Mucosa of descending colon (tissue), 3 donors: ENCODE data around the gene C1orf21. TPM values are rescaled to one million over a fixed set of nuclear protein-coding genes. Genes with fewer than 3 reads are reported as not detected.

Source experiments
- ATAC-seq: fragments of 200-7000 bp; cut with Tn5 transposase; one replicate; pipeline ENCODE4 v1.9.1; 2020; ENCODE audit warnings: mild to moderate bottlenecking, moderate library complexity
- DNase-seq, 3 donors: peaks; one replicate each; pipeline ENCODE4 v3.0.0-alpha.2; 2020
- H3K36me3 ChIP-seq: fragments of 200-600 bp; one replicate; pipeline ENCODE4 v1.8.0; 2021; ENCODE audit warnings: low read depth, mild to moderate bottlenecking
- H3K4me1 ChIP-seq: fragments of 200-600 bp; one replicate; pipeline ENCODE4 v1.8.0; 2021; ENCODE audit warnings: low read depth, mild to moderate bottlenecking
- H3K4me3 ChIP-seq: fragments of 200-600 bp; one replicate; pipeline ENCODE4 v1.8.0; 2021; ENCODE audit warnings: mild to moderate bottlenecking
- H3K9me3 ChIP-seq: fragments of 200-600 bp; one replicate; pipeline ENCODE4 v1.8.0; 2021; ENCODE audit warnings: mild to moderate bottlenecking
- intact Hi-C, 2 donors: fragments of 100-400 bp; cut with DNase I in 1 of 2; cut with micrococcal nuclease in 1 of 2; formaldehyde crosslinking; loops; one replicate each; pipeline versions ENCODE4 v1.11.0 to v1.11.1; 2022; cut with DNase I, micrococcal nuclease
- total RNA-seq, 3 donors: library from RNA; stranded (reverse); fragmentation: NEBNext Ultra II Directional in 2 of 3; extraction: Animal tissue kit (Norgen Biotek cat#: 25700) in 2 of 3; gene quantifications; one replicate each; pipeline versions ENCODE4 v1.2.1 to v1.2.4, GENCODE V29; 2021 to 2023
- TF ChIP-seq, protein P1 (sequence below): fragments of 200-600 bp; IDR thresholded peaks from one replicate; pipeline ENCODE4 v1.8.0; 2022; ENCODE audit warnings: antibody characterized with exemption, mild to moderate bottlenecking
- donor health status: DM: no; HTN: no; CAD: no; lungs with moderate emphysema.
- donor health status: DM: no; HTN: no; CAD: no.
- donor health status: DM: no; HTN: yes; CAD: no.

The C1orf21 gene
- total RNA-seq, 3 donors from 2014 or later: 70.9 to 109 (median 96.8) TPM

GRCh38 chr1:184392067-184392466, 5.2 kb downstream of the C1orf21 start:
- intact Hi-C loops: no loop called here
- ATAC-seq: no peak
- DNase-seq: no peak
- TF ChIP-seq, protein P1, sequence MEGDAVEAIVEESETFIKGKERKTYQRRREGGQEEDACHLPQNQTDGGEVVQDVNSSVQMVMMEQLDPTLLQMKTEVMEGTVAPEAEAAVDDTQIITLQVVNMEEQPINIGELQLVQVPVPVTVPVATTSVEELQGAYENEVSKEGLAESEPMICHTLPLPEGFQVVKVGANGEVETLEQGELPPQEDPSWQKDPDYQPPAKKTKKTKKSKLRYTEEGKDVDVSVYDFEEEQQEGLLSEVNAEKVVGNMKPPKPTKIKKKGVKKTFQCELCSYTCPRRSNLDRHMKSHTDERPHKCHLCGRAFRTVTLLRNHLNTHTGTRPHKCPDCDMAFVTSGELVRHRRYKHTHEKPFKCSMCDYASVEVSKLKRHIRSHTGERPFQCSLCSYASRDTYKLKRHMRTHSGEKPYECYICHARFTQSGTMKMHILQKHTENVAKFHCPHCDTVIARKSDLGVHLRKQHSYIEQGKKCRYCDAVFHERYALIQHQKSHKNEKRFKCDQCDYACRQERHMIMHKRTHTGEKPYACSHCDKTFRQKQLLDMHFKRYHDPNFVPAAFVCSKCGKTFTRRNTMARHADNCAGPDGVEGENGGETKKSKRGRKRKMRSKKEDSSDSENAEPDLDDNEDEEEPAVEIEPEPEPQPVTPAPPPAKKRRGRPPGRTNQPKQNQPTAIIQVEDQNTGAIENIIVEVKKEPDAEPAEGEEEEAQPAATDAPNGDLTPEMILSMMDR: no peak
- no peak overlapping the region for H3K4me3 ChIP-seq
- no peaks in the 10 kb centered on the region for H3K9me3 ChIP-seq
- no peaks in the 10 kb centered on the region for H3K36me3 ChIP-seq
- peaks cover 11% of the 10 kb centered on the region for H3K4me1 ChIP-seq

DNA sequence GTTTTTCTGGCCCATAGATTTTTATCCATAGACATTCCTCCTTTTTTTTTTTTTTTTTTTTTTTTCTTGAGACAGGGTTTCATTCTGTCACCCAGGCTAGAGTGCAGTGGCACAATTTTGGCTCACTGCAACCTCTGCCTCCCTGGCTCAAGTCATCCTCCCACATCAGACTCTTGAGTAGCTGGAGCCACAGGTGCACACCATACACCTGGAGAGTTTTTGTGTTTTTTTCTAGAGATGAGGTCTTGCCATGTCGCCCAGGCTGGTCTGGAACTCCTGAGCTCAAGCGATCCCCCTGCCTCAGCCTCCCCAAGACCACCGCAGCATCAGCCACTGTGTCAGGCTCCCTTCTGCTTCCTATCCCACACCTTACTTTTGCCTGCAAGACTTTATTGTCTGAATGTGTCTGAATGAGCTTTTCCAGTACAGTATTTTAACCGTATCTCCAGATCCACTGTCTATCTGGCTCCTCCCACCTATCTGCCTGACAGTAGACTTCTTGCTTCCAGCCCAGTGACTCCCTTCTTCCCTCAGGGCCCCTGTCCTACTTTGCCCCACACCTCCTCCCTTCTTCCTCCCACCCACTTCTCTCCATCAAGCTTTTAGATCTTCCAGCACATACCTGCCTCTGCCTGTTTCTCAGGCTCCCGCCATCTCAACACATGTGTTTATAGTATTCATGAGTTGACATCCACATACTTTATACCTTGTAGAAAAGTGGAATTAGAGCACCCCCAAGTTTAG, 6.1 kb downstream of the C1orf21 start:
- ATAC-seq: no peak
- Histone ChIP-seq H3K4me1 (peaks cover 11% of the 10 kb centered on the region), H3K36me3 (no peaks in the 10 kb centered on the region), H3K9me3 (no peaks in the 10 kb centered on the region), H3K4me3 (no peak overlapping the region)
- DNase-seq: no peak
- intact Hi-C loops: no loop called here
- TF ChIP-seq, protein P1: no peak

DNA sequence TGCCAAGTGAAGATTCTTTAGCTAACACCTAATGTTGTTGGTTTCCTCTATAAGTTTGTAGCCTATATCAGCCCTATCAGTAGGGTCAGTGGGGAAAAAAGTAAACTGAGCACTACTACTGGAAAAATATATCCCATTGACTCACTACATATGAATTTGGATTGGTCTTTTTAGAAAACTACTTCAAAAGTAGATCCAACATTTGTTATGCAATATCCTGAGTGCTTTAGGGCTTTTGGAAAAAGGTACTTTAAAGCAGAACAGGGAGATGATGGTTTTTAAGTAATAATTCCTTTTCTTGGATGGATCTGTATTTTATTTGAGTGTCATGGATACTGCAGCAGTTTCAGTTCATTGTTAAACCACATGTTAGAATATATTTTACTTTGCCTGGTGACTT, 7.1 kb downstream of the C1orf21 start:
- no peak for DNase-seq
- intact Hi-C loops: no loop called here
- Histone ChIP-seq H3K4me1 (peaks cover 6% of the 10 kb centered on the region), H3K9me3 (no peaks in the 10 kb centered on the region), H3K4me3 (no peak overlapping the region), H3K36me3 (no peaks in the 10 kb centered on the region)
- TF ChIP-seq, protein P1: no peak
- no peak for ATAC-seq

DNA sequence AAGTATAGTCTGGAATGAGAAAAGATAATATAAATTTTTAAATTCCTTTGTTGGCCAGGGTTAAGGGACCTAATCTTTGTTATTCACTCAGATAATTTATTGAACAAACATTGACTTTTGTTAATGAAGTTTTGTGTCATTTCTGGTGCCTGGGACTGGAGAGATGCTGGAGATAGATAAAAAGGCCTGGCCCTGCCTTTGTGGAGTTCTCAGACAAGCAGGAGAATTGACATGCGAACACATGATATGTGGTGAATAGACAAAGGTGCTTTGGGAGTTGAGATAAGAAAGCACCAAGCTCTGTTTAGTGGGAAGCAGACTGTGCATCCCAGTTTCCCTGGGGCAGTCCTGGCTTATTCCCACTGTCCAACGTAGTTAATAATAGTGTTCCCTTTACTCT, 8.5 kb downstream of the C1orf21 start:
- intact Hi-C loops: no loop called here
- no peaks in the 10 kb centered on the region for H3K36me3 ChIP-seq
- TF ChIP-seq, protein P1: no peak
- H3K4me1 ChIP-seq: peaks cover 3% of the 10 kb centered on the region
- ATAC-seq: no peak
- no peak for DNase-seq
- H3K4me3 ChIP-seq: no peak overlapping the region
- no peaks in the 10 kb centered on the region for H3K9me3 ChIP-seq

DNA sequence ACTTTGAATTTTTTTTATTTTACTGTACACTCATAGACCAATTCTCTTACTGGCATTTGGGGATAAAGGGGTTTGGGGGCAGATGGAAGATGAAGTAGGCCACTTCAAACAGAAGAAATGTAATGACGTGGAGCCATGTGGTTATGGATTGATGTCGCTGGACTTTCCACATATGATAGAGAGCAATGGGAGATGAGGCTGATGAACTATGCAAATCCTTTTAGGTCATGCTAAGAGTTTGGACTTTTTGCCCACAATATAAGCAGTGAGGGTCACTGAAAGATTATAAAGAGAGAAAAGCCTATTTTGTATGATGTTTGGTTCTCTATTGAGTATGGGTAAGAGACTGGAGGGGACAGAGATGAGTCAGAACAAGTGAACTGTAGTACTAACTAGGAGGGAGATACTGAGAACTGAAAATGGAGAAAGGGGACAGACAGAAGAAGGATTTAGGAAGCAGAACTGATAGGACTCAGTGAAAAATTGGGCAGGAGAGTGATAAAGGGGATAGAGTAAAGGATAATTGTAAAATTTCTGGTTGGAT, 9.2 kb downstream of the C1orf21 start:
- Histone ChIP-seq H3K36me3 (no peaks in the 10 kb centered on the region), H3K4me3 (no peak overlapping the region), H3K9me3 (no peaks in the 10 kb centered on the region), H3K4me1 (peaks cover 3% of the 10 kb centered on the region)
- TF ChIP-seq, protein P1: no peak
- ATAC-seq: no peak
- intact Hi-C loops: no loop called here
- no peak for DNase-seq
